NCI-H69 (cell line): ENCODE data around the gene DET1.

Experiments
- DNase-seq: peaks from one replicate; lab custom pipeline; 2025; lab: John Stamatoyannopoulos, UW

The DET1 gene

GRCh38 chr15:88467073-88467934, 79.2 kb downstream of the DET1 start, which contains the start of the genes MRPL46 and MRPS11:
Gene MRPL46, minus strand, starts transcription at chr15:88467388. Its CDS starts 11 bp downstream, at chr15:88467377.
Gene MRPS11, plus strand, starts transcription at chr15:88467708. Its CDS starts 10 bp downstream, at chr15:88467718.
- DNase-seq = peak; percentile 88

GRCh38 chr15:88465633-88466224, 80.8 kb downstream of the DET1 start:
- DNase-seq = no peak

GRCh38 chr15:88463870-88464532, 82.5 kb downstream of the DET1 start:
- DNase-seq = no peak
